ENCODE results near the gene NPC1.
"Not testable (repeated sequence)": the region's sequence is repeated elsewhere in the genome, so short reads cannot be mapped to it uniquely, and the experiment has no call there.

Gene NPC1

GRCh38 chr18:23503038-23503962 lies 83.0 kb downstream of the NPC1 start, which contains the start of gene RMC1:
TSS of gene RMC1 (plus strand) at chr18:23503511. CDS start at chr18:23503619, 108 bp downstream.
- peaks cover 19% of the 10 kb centered on the region for H3K4me1 ChIP-seq (ENCODE audit: control insufficient read depth, insufficient read depth, low read length)
- no peaks in the 10 kb centered on the region for H3K9me3 ChIP-seq (ENCODE audit: control insufficient read depth in 2 of 2, low read length in 2 of 2)
- no peaks in the 10 kb centered on the region for H3K27me3 ChIP-seq (ENCODE audit: control insufficient read depth in 1 of 2, insufficient read depth in 2 of 2, low read length in 2 of 2)
- peak within 1 kb of the TSS; percentile 84 to 88 for H3K9ac ChIP-seq (ENCODE audit: low read length in 2 of 2)
- H3K4me3 ChIP-seq (ENCODE audit: low read length in 2 of 2), result peak within 1 kb of the TSS; percentile 75 to 90
- H3K27ac ChIP-seq (ENCODE audit: low read length), result peak within 1 kb of the TSS; percentile 82
- peaks cover 4 to 5% of the 10 kb centered on the region in 2 donors for H3K36me3 ChIP-seq (ENCODE audit: control insufficient read depth in 2 of 2, insufficient read depth in 2 of 2, low read length in 2 of 2)

- Histone ChIP-seq H3K36me3 (ENCODE audit: control insufficient read depth in 2 of 2, insufficient read depth in 2 of 2, low read length in 2 of 2) (no peaks in the 10 kb centered on the region), H3K27ac (ENCODE audit: low read length) (peak overlapping the region; percentile 82), H3K9ac (ENCODE audit: low read length in 2 of 2) (peak overlapping the region; percentile 84 to 88), H3K27me3 (ENCODE audit: control insufficient read depth in 1 of 2, insufficient read depth in 2 of 2, low read length in 2 of 2) (no peaks in the 10 kb centered on the region), H3K4me3 (ENCODE audit: low read length in 2 of 2) (peak overlapping the region; percentile 75 to 90), H3K4me1 (ENCODE audit: control insufficient read depth, insufficient read depth, low read length) (peaks cover 19% of the 10 kb centered on the region), H3K9me3 (ENCODE audit: control insufficient read depth in 2 of 2, low read length in 2 of 2) (no peaks in the 10 kb centered on the region)
Observed at GRCh38 chr18:23502516-23503037, 83.7 kb downstream of the NPC1 start.

- Histone ChIP-seq H3K9me3 (ENCODE audit: control insufficient read depth in 2 of 2, low read length in 2 of 2) (no peaks in the 10 kb centered on the region), H3K27me3 (ENCODE audit: control insufficient read depth in 1 of 2, insufficient read depth in 2 of 2, low read length in 2 of 2) (no peaks in the 10 kb centered on the region), H3K4me3 (ENCODE audit: low read length in 2 of 2) (no peak overlapping the region), H3K4me1 (ENCODE audit: control insufficient read depth, insufficient read depth, low read length) (peaks cover 19% of the 10 kb centered on the region), H3K27ac (ENCODE audit: low read length) (no peak overlapping the region), H3K36me3 (ENCODE audit: control insufficient read depth in 2 of 2, insufficient read depth in 2 of 2, low read length in 2 of 2) (no peaks in the 10 kb centered on the region), H3K9ac (ENCODE audit: low read length in 2 of 2) (no peak overlapping the region)
Observed at GRCh38 chr18:23501626-23502025, 84.7 kb downstream of the NPC1 start.

GRCh38 chr18:23499291-23499781 lies 87.0 kb downstream of the NPC1 start:
- H3K9me3 ChIP-seq (ENCODE audit: control insufficient read depth in 2 of 2, low read length in 2 of 2), result no peaks in the 10 kb centered on the region
- no peak overlapping the region for H3K4me3 ChIP-seq (ENCODE audit: low read length in 2 of 2)
- no peak overlapping the region for H3K9ac ChIP-seq (ENCODE audit: low read length in 2 of 2)
- H3K27ac ChIP-seq (ENCODE audit: low read length), result no peak overlapping the region
- H3K27me3 ChIP-seq (ENCODE audit: control insufficient read depth in 1 of 2, insufficient read depth in 2 of 2, low read length in 2 of 2), result no peaks in the 10 kb centered on the region
- H3K36me3 ChIP-seq (ENCODE audit: control insufficient read depth in 2 of 2, insufficient read depth in 2 of 2, low read length in 2 of 2), result no peaks in the 10 kb centered on the region
- H3K4me1 ChIP-seq (ENCODE audit: control insufficient read depth, insufficient read depth, low read length), result peaks cover 7% of the 10 kb centered on the region

DNA sequence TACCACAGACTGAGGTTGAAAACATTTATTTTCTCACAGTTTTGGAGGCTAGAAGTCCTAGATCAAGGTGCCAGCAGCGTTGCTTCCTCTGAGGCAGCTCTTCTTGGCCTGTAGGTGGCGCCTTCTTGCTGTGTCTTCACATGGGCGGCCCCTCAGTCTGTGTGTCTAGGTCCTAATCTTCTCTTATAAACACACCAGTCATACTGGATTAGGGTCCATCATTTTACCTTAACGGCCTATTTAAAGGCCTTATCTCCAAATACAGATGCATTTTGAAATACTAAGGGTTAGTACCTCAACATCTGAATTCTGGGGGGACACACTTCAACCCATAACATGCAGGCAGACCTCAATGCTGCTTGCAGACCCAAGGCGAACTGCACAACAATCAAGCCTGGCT lies 87.4 kb downstream of the NPC1 start:
- no peak overlapping the region for H3K27ac ChIP-seq (ENCODE audit: low read length)
- H3K9ac ChIP-seq (ENCODE audit: low read length in 2 of 2), result no peak overlapping the region
- H3K9me3 ChIP-seq (ENCODE audit: control insufficient read depth in 2 of 2, low read length in 2 of 2), result no peaks in the 10 kb centered on the region
- H3K36me3 ChIP-seq (ENCODE audit: control insufficient read depth in 2 of 2, insufficient read depth in 2 of 2, low read length in 2 of 2), result no peaks in the 10 kb centered on the region
- peaks cover 5% of the 10 kb centered on the region for H3K4me1 ChIP-seq (ENCODE audit: control insufficient read depth, insufficient read depth, low read length)
- no peak overlapping the region for H3K4me3 ChIP-seq (ENCODE audit: low read length in 2 of 2)
- H3K27me3 ChIP-seq (ENCODE audit: control insufficient read depth in 1 of 2, insufficient read depth in 2 of 2, low read length in 2 of 2), result no peaks in the 10 kb centered on the region

GRCh38 chr18:23498117-23498516 lies 88.2 kb downstream of the NPC1 start:
- Histone ChIP-seq H3K9me3 (ENCODE audit: control insufficient read depth in 2 of 2, low read length in 2 of 2) (no peaks in the 10 kb centered on the region), H3K9ac (ENCODE audit: low read length in 2 of 2) (no peak overlapping the region), H3K27me3 (ENCODE audit: control insufficient read depth in 1 of 2, insufficient read depth in 2 of 2, low read length in 2 of 2) (no peaks in the 10 kb centered on the region), H3K27ac (ENCODE audit: low read length) (no peak overlapping the region), H3K4me1 (ENCODE audit: control insufficient read depth, insufficient read depth, low read length) (peaks cover 5% of the 10 kb centered on the region), H3K4me3 (ENCODE audit: low read length in 2 of 2) (no peak overlapping the region), H3K36me3 (ENCODE audit: control insufficient read depth in 2 of 2, insufficient read depth in 2 of 2, low read length in 2 of 2) (no peaks in the 10 kb centered on the region)

DNA sequence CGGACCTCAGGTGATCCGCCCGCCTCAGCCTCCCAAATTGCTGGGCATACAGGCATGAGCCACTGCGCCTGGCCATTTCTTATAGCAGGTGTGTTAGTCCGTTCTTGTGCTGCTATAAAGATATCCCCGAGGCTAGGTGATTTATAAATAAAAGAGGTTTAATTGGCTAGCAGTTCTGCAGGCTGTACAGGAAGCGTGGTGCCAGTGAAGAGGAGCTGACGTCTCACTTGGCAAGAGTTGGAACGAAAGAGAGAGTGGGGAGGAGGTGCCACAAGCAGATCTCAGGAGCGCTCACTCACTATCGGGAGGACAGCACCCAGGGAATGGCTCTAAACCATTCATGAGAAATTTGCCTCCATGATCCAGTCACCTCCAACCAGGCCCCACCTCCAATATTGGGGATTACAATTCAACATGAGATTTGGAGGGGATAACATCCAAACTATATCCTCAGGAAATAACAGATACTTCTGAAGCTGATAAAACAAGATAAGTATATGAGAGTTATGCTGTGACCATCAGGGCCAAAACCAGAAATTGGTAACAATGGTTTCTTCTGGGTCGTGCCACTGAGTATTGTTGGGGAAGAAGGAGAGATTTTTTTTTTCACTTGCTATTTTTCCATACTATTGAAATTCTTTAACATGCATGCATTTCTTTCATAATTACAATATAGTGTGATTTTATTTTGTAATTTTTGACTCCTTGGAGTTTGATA lies 90.4 kb downstream of the NPC1 start:
- Histone ChIP-seq H3K27ac (ENCODE audit: low read length) (no peak overlapping the region), H3K27me3 (ENCODE audit: control insufficient read depth in 1 of 2, insufficient read depth in 2 of 2, low read length in 2 of 2) (no peaks in the 10 kb centered on the region), H3K36me3 (ENCODE audit: control insufficient read depth in 2 of 2, insufficient read depth in 2 of 2, low read length in 2 of 2) (no peaks in the 10 kb centered on the region), H3K4me3 (ENCODE audit: low read length in 2 of 2) (no peak overlapping the region), H3K4me1 (ENCODE audit: control insufficient read depth, insufficient read depth, low read length) (no peaks in the 10 kb centered on the region), H3K9ac (ENCODE audit: low read length in 2 of 2) (no peak overlapping the region), H3K9me3 (ENCODE audit: control insufficient read depth in 2 of 2, low read length in 2 of 2) (no peaks in the 10 kb centered on the region)

DNA sequence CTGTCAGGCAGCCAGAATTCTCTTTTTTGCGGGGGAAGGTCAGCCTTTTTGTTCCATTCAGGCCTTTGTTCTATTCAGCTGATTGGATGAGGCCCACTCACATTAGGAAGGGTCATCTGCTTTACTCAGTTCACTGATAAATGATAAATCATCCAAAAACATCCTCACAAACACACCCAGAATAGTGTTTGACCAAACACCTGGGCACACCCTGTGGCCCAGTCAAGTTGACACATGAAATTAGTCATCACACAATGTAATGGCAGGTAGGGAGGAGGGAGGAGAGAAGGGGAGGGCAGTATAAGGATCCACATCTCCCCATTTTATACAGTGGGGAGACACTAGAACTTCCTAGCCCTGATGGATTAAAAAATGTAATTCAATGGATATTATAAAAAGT lies 91.3 kb downstream of the NPC1 start:
- no peaks in the 10 kb centered on the region for H3K9me3 ChIP-seq (ENCODE audit: control insufficient read depth in 2 of 2, low read length in 2 of 2)
- no peaks in the 10 kb centered on the region for H3K4me1 ChIP-seq (ENCODE audit: control insufficient read depth, insufficient read depth, low read length)
- H3K27me3 ChIP-seq (ENCODE audit: control insufficient read depth in 1 of 2, insufficient read depth in 2 of 2, low read length in 2 of 2), result no peaks in the 10 kb centered on the region
- no peaks in the 10 kb centered on the region for H3K36me3 ChIP-seq (ENCODE audit: control insufficient read depth in 2 of 2, insufficient read depth in 2 of 2, low read length in 2 of 2)
- no peak overlapping the region for H3K4me3 ChIP-seq (ENCODE audit: low read length in 2 of 2)
- no peak overlapping the region for H3K9ac ChIP-seq (ENCODE audit: low read length in 2 of 2)
- no peak overlapping the region for H3K27ac ChIP-seq (ENCODE audit: low read length)

DNA sequence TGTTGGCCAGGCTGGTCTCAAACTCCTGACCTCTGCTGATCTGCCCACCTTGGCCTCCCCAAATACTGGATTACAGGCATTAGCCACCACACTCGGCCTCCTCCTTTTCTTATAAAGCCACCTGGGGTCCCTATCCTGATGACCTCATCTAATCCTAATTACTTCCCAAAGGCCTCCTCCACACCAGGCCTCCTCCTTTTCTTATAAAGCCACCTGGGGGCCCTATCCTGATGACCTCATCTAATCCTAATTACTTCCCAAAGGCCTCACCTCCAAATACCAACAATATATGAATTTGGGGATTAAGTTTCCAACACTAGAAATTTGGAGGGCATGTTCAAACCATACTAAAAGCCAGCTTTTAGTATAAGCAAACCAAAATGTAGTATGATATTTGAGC lies 92.7 kb downstream of the NPC1 start:
- no peak overlapping the region for H3K27ac ChIP-seq (ENCODE audit: low read length)
- H3K4me3 ChIP-seq (ENCODE audit: low read length in 2 of 2), result no peak overlapping the region
- no peaks in the 10 kb centered on the region for H3K36me3 ChIP-seq (ENCODE audit: control insufficient read depth in 2 of 2, insufficient read depth in 2 of 2, low read length in 2 of 2)
- H3K4me1 ChIP-seq (ENCODE audit: control insufficient read depth, insufficient read depth, low read length), result no peaks in the 10 kb centered on the region
- no peaks in the 10 kb centered on the region for H3K27me3 ChIP-seq (ENCODE audit: control insufficient read depth in 1 of 2, insufficient read depth in 2 of 2, low read length in 2 of 2)
- no peak overlapping the region for H3K9ac ChIP-seq (ENCODE audit: low read length in 2 of 2)
- H3K9me3 ChIP-seq (ENCODE audit: control insufficient read depth in 2 of 2, low read length in 2 of 2), result no peaks in the 10 kb centered on the region

DNA sequence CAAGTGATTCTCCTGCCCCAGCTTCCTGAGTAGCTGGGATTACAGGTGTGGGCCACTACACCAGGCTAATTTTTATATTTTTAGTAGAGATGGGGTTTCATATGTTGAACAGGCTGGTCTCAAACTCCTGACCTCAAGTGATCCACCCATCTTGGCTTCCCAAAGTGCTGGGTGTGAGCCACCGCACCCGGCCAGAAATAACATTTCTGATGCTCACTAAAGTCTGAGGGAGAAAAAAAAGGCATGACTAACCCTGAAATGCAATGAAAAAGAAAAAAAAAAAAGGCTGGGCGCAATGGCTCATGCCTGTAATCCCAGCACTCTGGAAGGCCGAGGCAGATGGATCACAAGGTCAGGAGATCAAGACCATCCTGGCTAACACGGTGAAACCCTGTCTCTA lies 96.7 kb downstream of the NPC1 start:
- H3K9me3 ChIP-seq (ENCODE audit: control insufficient read depth in 2 of 2, low read length in 2 of 2); H3K27me3 ChIP-seq (ENCODE audit: control insufficient read depth in 1 of 2, insufficient read depth in 2 of 2, low read length in 2 of 2); H3K9ac ChIP-seq (ENCODE audit: low read length in 2 of 2); H3K4me3 ChIP-seq (ENCODE audit: low read length in 2 of 2); H3K4me1 ChIP-seq (ENCODE audit: control insufficient read depth, insufficient read depth, low read length); H3K27ac ChIP-seq (ENCODE audit: low read length); H3K36me3 ChIP-seq (ENCODE audit: control insufficient read depth in 2 of 2, insufficient read depth in 2 of 2, low read length in 2 of 2): not testable (repeated sequence)

Data from stomach smooth muscle (tissue), 2 donors.